AG10803 (cell line): ENCODE results near the gene ZFC3H1.

ENCODE experiments used
- DNase-seq: peaks from one replicate; pipeline ENCODE4 v3.0.0; 2010; ENCODE audit warnings: low read depth
- H3K4me3 ChIP-seq: 2 replicates; pipeline ENCODE4 v1.5.1; 2011; ENCODE audit warnings: mild to moderate bottlenecking, low read length, control low read depth
- CTCF ChIP-seq: conservative IDR thresholded peaks from 2 replicates; pipeline ENCODE4 v1.5.1; 2011; ENCODE audit warnings: mild to moderate bottlenecking, low read length, control low read depth, inconsistent platforms

The ZFC3H1 gene

DNA sequence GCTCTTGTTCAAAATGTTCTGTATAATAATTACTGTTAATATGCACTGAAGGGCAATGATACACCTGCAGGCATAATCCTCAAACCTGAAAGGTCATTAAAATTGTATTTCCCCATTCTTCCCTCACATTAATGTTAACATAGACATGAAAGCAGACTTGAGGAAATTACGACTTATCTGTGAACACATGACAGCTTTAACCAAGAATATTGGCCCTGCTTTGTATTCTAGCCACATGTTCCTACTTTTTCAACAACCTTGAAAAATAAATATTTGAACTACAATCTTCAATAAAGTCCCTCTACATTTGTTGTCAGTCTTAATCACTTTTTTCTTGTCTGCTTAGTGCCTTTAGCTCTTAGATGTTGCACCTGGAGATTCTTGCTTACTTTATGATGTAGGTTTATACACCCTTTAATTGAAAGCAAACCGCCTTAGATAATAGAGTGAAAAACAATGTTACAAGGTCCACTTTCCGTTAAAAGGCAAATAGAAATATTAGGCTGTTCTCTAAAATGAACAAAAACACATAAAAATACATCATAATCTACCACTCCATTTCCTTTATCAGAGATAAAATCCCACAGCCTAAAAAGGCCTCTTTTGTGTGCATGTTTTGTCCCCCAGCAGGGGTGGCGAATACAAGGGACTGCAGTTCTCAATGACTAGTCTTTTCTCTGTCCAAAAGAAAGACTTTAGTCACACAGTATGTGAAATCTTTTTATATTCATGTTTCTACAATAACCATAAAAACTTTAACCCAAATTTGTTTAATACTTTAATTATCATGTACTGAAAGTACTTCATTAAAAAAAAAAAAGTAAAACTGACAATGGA, 55.9 kb downstream of the ZFC3H1 start:
- H3K4me3 ChIP-seq, result no peak overlapping the region
- TF ChIP-seq CTCF, result no peak
- no peak for DNase-seq

DNA sequence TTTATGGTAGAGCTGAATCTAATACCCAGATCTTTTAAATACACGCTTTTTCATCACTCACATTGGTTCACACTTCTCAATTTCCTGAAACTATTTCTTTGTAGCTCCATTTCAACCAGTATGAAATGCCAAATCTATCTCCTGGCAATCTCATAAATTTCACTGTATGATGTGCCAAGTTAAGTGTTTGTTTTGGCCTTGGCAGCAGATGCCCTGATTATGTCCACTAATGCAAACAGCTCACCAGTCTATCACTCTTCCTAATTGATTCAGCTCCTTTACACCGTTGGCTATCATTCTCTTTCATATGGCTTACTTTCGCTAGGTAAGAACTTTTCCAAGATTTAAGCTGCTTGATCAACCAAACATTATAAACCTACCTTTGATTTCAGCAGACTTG, 58.6 kb downstream of the ZFC3H1 start:
- no peak for DNase-seq
- H3K4me3 ChIP-seq, result no peak overlapping the region
- TF ChIP-seq CTCF, result no peak

DNA sequence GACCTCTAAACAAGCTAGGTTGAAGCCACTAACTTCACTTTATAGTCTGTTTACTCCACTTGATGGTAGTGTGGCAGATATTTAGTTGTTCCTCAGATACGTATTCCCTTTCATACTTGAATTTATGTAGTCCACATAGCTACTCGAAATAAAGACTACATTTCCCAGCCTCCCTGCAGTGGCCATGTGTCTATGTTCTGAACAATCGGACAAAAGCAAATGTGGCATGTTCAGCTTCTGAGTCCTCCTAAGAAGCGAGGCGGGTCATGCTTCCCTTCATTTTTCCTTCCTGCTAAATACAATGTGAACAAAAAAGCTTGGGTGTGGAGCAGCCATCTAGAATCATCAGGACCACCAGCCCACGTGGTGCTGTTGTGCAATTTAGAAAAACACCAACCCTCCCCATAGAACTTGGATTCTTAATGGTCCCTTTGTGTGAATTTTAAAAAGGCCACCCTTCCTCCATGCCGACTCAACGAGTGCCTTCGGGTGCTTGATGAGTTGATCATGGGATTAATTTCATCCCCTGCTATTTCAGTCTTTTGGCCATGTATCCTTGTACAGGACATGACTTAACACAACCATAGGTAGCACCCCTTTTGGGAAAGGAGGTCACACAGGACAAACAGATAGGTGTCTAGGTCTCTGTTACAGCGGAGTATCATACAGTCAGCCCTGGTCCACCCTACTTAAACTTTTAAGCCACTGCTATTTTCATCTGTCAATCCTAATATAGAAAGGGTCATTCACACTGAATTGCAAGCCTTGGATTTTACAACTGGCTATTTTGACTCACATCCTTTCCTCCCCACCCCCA, 60.7 kb downstream of the ZFC3H1 start:
- DNase-seq, result no peak
- no peak overlapping the region for H3K4me3 ChIP-seq
- TF ChIP-seq CTCF, result no peak

GRCh38 chr12:71601546-71601945, 62.1 kb downstream of the ZFC3H1 start:
- DNase-seq, result no peak
- no peak overlapping the region for H3K4me3 ChIP-seq
- no peak for TF ChIP-seq CTCF

DNA sequence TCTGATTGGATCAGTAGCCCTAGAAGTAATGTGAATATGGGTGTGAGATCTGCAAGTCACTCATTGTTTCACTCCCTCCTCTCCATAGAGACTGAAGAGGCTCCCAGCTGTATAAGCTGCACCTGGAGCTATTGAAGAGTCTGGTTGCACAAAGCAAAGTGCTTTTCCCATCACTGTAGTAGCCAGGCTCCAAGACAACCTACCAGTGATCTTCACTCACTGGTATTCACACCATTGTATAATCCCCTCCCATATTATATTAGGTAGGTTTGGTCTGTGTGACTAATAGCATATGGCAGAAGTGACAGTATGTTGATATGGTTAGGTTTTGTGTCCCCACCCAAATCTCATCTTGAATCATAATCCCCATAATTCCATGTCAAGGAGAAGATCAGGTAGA, 64.4 kb downstream of the ZFC3H1 start:
- DNase-seq, result no peak
- TF ChIP-seq CTCF, result no peak
- no peak overlapping the region for H3K4me3 ChIP-seq

DNA sequence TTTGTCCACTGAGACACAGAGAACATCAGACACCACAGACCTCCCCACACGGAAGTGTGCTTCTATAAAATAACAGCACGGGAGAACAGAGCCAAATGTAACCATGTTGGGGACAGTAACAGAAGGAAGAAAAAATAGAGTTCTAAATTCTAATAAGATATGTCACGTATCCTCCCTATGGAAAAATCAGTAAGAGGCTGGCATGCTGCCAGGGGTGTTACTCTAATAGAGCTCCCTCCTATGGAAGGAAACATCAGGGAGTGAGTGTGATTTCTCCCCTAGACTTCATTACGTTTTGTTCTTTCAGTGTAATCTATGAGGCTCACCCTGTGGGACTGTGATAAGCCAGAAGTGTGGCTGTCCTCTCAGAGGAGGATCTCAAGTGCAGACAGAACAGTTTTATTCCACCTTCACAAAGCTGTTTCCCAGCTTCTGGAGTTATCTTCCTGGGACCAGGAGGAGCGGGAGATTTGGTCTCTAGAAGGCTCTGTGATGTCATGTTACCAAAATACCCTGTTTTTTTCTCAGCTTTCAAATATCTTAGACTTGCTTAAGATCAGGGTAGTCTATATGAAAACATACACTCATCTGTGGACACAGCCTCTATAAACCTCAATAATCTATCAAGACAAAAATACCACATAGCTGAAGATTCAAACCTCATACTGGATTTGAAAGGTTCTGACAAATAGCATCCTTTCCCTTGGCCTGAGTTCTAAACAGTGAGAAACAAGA, 69.3 kb downstream of the ZFC3H1 start:
- no peak for TF ChIP-seq CTCF
- DNase-seq, result no peak
- no peak overlapping the region for H3K4me3 ChIP-seq
